C4-2B (cell line): Measurements from ENCODE around the gene FHIT.

Experiments
- ZFX ChIP-seq: fragments of 450-650 bp; IDR thresholded peaks from 2 replicates; pipeline ENCODE4 v1.6.1; 2017
- TF ChIP-seq, protein P1 (sequence below): fragments of 450-650 bp; conservative IDR thresholded peaks from 2 replicates; pipeline ENCODE4 v1.5.1; 2017; ENCODE audit warnings: mild to moderate bottlenecking

- TF ChIP-seq, protein P1, sequence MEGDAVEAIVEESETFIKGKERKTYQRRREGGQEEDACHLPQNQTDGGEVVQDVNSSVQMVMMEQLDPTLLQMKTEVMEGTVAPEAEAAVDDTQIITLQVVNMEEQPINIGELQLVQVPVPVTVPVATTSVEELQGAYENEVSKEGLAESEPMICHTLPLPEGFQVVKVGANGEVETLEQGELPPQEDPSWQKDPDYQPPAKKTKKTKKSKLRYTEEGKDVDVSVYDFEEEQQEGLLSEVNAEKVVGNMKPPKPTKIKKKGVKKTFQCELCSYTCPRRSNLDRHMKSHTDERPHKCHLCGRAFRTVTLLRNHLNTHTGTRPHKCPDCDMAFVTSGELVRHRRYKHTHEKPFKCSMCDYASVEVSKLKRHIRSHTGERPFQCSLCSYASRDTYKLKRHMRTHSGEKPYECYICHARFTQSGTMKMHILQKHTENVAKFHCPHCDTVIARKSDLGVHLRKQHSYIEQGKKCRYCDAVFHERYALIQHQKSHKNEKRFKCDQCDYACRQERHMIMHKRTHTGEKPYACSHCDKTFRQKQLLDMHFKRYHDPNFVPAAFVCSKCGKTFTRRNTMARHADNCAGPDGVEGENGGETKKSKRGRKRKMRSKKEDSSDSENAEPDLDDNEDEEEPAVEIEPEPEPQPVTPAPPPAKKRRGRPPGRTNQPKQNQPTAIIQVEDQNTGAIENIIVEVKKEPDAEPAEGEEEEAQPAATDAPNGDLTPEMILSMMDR, result no peak
- no peak for TF ChIP-seq ZFX
These were observed 1066.1 kb downstream of the FHIT start for GRCh38 chr3:60185161-60185560.
